Cardiac fibroblast (primary cell): Measurements from ENCODE around the gene BOC.

ENCODE experiments used
- DNase-seq, 2 donors: peaks; one replicate each; pipeline versions ENCODE4 v3.0.0 to v3.0.0-alpha.2; 2010; ENCODE audit warnings: low read depth in 2 of 2
- H3K4me3 ChIP-seq, 2 donors: replicated peaks in 1 of 2; 1 replicate in 1 of 2; 2 replicates in 1 of 2; pipeline ENCODE4 v1.5.1; 2011; ENCODE audit warnings: low read depth in 2 of 2, low read length in 2 of 2, mild to moderate bottlenecking in 2 of 2, moderate library complexity in 1 of 2
- CTCF ChIP-seq: IDR thresholded peaks from one replicate; pipeline ENCODE4 v1.5.1; 2011; ENCODE audit warnings: low read depth, mild to moderate bottlenecking, low read length, inconsistent platforms

BOC gene

GRCh38 chr3:113231391-113231790 lies 20.0 kb downstream of the BOC start:
- DNase-seq = peak in 1 of 2 donors; percentile 77
- no peak for TF ChIP-seq CTCF
- no peak overlapping the region for H3K4me3 ChIP-seq

GRCh38 chr3:113231827-113232253 lies 20.5 kb downstream of the BOC start:
- H3K4me3 ChIP-seq = no peak overlapping the region
- no peak for TF ChIP-seq CTCF
- DNase-seq = peak; percentile 44 to 88

GRCh38 chr3:113232342-113232741 lies 21.0 kb downstream of the BOC start:
- TF ChIP-seq CTCF = no peak

GRCh38 chr3:113233497-113233896 lies 22.1 kb downstream of the BOC start:
- no peak for DNase-seq
- no peak for TF ChIP-seq CTCF
- no peak overlapping the region for H3K4me3 ChIP-seq

More at GRCh38 chr3:113232342-113232741, 21.0 kb downstream of the BOC start:
- DNase-seq = no peak
- H3K4me3 ChIP-seq = no peak overlapping the region

GRCh38 chr3:113234028-113234427 lies 22.7 kb downstream of the BOC start:
- no peak for TF ChIP-seq CTCF
- no peak for DNase-seq
- H3K4me3 ChIP-seq = no peak overlapping the region

GRCh38 chr3:113234688-113235260 lies 23.4 kb downstream of the BOC start:
- no peak overlapping the region for H3K4me3 ChIP-seq
- DNase-seq = peak in 1 of 2 donors; percentile 21
- no peak for TF ChIP-seq CTCF

- no peak overlapping the region for H3K4me3 ChIP-seq
- no peak for DNase-seq
- no peak for TF ChIP-seq CTCF
Observed at GRCh38 chr3:113238503-113238902, 27.1 kb downstream of the BOC start.
